Fibroblast of lung (primary cell): ENCODE data around the gene WNK1. TPM values are rescaled to one million over a fixed set of nuclear protein-coding genes. Genes with fewer than 3 reads are reported as not detected.

Experiments used
- DNase-seq, 2 donors: peaks; one replicate each; pipeline versions ENCODE4 v3.0.0 to v3.0.0-alpha.2; 2010; ENCODE audit warnings: low read depth in 2 of 2
- H2AFZ ChIP-seq: 2 replicates; pipeline ENCODE4 v1.5.1; 2012; ENCODE audit warnings: low read length, control low read depth, inconsistent platforms
- H3K27ac ChIP-seq: 2 replicates; pipeline ENCODE4 v1.5.1; 2011; ENCODE audit warnings: low read length, control low read depth; ENCODE audit not compliant: insufficient read depth
- H3K27me3 ChIP-seq: 2 replicates; pipeline ENCODE4 v1.5.1; 2011; ENCODE audit warnings: mild to moderate bottlenecking, low read length; ENCODE audit not compliant: control insufficient read depth, insufficient read depth
- H3K36me3 ChIP-seq: 2 replicates; pipeline ENCODE4 v1.5.1; 2011; ENCODE audit warnings: low read length; ENCODE audit not compliant: control insufficient read depth, insufficient read depth
- H3K4me1 ChIP-seq: 2 replicates; pipeline ENCODE4 v1.5.1; 2011; ENCODE audit warnings: low read length; ENCODE audit not compliant: control insufficient read depth, insufficient read depth; ENCODE audit errors: extremely low read depth
- H3K4me2 ChIP-seq: 2 replicates; pipeline ENCODE4 v1.5.1; 2011; ENCODE audit warnings: low read length, control low read depth; ENCODE audit not compliant: insufficient read depth; ENCODE audit errors: extremely low read depth
- H3K4me3 ChIP-seq, 4 experiments: fragments of 200-600 bp in 1 of 4; sonication (generic) in 1 of 4; replicated peaks in 1 of 4; 2 replicates each; pipeline ENCODE4 v1.5.1; 2011 to 2016; ENCODE audit warnings: low read length in 4 of 4, low read depth in 3 of 4, mild to moderate bottlenecking in 3 of 4, control low read depth in 2 of 4, inconsistent platforms in 1 of 4, mixed read lengths in 1 of 4; ENCODE audit not compliant: insufficient read depth in 1 of 4; ENCODE audit errors: control extremely low read depth in 1 of 4
- H3K79me2 ChIP-seq: 2 replicates; pipeline ENCODE4 v1.5.1; 2012; ENCODE audit warnings: mild to moderate bottlenecking, low read length, inconsistent platforms; ENCODE audit not compliant: control insufficient read depth, insufficient read depth
- H3K9ac ChIP-seq: 2 replicates; pipeline ENCODE4 v1.5.1; 2011; ENCODE audit warnings: mild to moderate bottlenecking, low read length, control low read depth; ENCODE audit not compliant: insufficient read depth
- H3K9me3 ChIP-seq: 2 replicates; pipeline ENCODE4 v1.5.1; 2012; ENCODE audit warnings: low read depth, low read length; ENCODE audit not compliant: control insufficient read depth, insufficient read depth
- H4K20me1 ChIP-seq: 2 replicates; pipeline ENCODE4 v1.5.1; 2011; ENCODE audit warnings: low read length; ENCODE audit not compliant: control insufficient read depth, insufficient read depth; ENCODE audit errors: extremely low read depth
- CTCF ChIP-seq, 2 donors: IDR thresholded peaks in 1 of 2; conservative IDR thresholded peaks in 1 of 2; 1 replicate in 1 of 2; 2 replicates in 1 of 2; pipeline ENCODE4 v1.5.1; 2011 to 2012; ENCODE audit warnings: low read length in 2 of 2, control low read depth in 1 of 2, inconsistent platforms in 1 of 2, low read depth in 1 of 2, mild to moderate bottlenecking in 1 of 2
- EZH2 ChIP-seq: IDR thresholded peaks from 2 replicates; pipeline ENCODE4 v1.5.1; 2012; ENCODE audit warnings: low read length, control low read depth, mild to moderate bottlenecking; ENCODE audit errors: missing control alignments
- polyA plus RNA-seq, 2 donors: library from polyadenylated mRNA; depleted of rRNA in 1 of 2; stranded (reverse) in 1 of 2; unstranded in 1 of 2; fragments of >200 nt; gene quantifications; 2 replicates each; pipeline ENCODE4 v1.2.1, GENCODE V29; 2011 to 2012; ENCODE audit warnings: missing spikeins in 1 of 2
- total RNA-seq: library from RNA; depleted of rRNA; stranded (reverse); fragments of >200 nt; gene quantifications from 2 replicates; pipeline ENCODE4 v1.2.1, GENCODE V29; 2014

Gene WNK1
- total and polyA plus RNA-seq, 2 donors (not counting 1 experiment from before 2014, with no cell fraction given): 38.5 to 130 TPM

GRCh38 chr12:916240-916639 is 163.9 kb downstream of the WNK1 start:
- DNase-seq: no peak
- Histone ChIP-seq H3K27me3 (no peaks in the 10 kb centered on the region), H3K79me2 (no peaks in the 10 kb centered on the region), H3K4me1 (no peaks in the 10 kb centered on the region), H3K9ac (no peak overlapping the region), H4K20me1 (no peaks in the 10 kb centered on the region), H3K4me2 (no peak overlapping the region), H3K4me3 (no peak overlapping the region), H3K9me3 (no peaks in the 10 kb centered on the region), H2AFZ (no peak overlapping the region), H3K36me3 (peaks cover 6% of the 10 kb centered on the region), H3K27ac (no peak overlapping the region)
- TF ChIP-seq EZH2: no peak
- TF ChIP-seq CTCF (conservative IDR thresholded peaks at IDR 0.05 in 1 of 2, IDR thresholded peaks at IDR 0.05 in 1 of 2; ENCODE audit: low read depth in 1 of 2, low read length in 2 of 2): no peak

GRCh38 chr12:916712-917445 is 164.5 kb downstream of the WNK1 start:
- Histone ChIP-seq H3K4me1 (no peaks in the 10 kb centered on the region), H3K4me2 (no peak overlapping the region), H3K9me3 (no peaks in the 10 kb centered on the region), H3K36me3 (peaks cover 6% of the 10 kb centered on the region), H2AFZ (no peak overlapping the region), H3K79me2 (no peaks in the 10 kb centered on the region), H3K9ac (no peak overlapping the region), H3K4me3 (no peak overlapping the region), H4K20me1 (no peaks in the 10 kb centered on the region), H3K27me3 (no peaks in the 10 kb centered on the region), H3K27ac (no peak overlapping the region)
- no peak for TF ChIP-seq EZH2
- no peak for TF ChIP-seq CTCF (conservative IDR thresholded peaks at IDR 0.05 in 1 of 2, IDR thresholded peaks at IDR 0.05 in 1 of 2; ENCODE audit: low read depth in 1 of 2, low read length in 2 of 2)
- DNase-seq: no peak

- Histone ChIP-seq H3K27ac (no peak overlapping the region), H3K9me3 (no peaks in the 10 kb centered on the region), H3K4me2 (no peak overlapping the region), H3K79me2 (no peaks in the 10 kb centered on the region), H3K4me1 (no peaks in the 10 kb centered on the region), H3K9ac (no peak overlapping the region), H4K20me1 (no peaks in the 10 kb centered on the region), H3K27me3 (no peaks in the 10 kb centered on the region), H3K4me3 (no peak overlapping the region), H3K36me3 (peaks cover 11% of the 10 kb centered on the region), H2AFZ (no peak overlapping the region)
- no peak for TF ChIP-seq EZH2
- TF ChIP-seq CTCF (conservative IDR thresholded peaks at IDR 0.05 in 1 of 2, IDR thresholded peaks at IDR 0.05 in 1 of 2; ENCODE audit: low read depth in 1 of 2, low read length in 2 of 2): no peak
- DNase-seq: no peak
Observed at GRCh38 chr12:920676-921075, 168.3 kb downstream of the WNK1 start.
